ENCODE measurements around the gene INPP5D. TPM values are rescaled to one million over a fixed set of nuclear protein-coding genes. Genes with fewer than 3 reads are reported as not detected.

INPP5D gene
- total and polyA plus RNA-seq, 12 donors = 3.4 to 29.4 (median 14.3) TPM

DNA sequence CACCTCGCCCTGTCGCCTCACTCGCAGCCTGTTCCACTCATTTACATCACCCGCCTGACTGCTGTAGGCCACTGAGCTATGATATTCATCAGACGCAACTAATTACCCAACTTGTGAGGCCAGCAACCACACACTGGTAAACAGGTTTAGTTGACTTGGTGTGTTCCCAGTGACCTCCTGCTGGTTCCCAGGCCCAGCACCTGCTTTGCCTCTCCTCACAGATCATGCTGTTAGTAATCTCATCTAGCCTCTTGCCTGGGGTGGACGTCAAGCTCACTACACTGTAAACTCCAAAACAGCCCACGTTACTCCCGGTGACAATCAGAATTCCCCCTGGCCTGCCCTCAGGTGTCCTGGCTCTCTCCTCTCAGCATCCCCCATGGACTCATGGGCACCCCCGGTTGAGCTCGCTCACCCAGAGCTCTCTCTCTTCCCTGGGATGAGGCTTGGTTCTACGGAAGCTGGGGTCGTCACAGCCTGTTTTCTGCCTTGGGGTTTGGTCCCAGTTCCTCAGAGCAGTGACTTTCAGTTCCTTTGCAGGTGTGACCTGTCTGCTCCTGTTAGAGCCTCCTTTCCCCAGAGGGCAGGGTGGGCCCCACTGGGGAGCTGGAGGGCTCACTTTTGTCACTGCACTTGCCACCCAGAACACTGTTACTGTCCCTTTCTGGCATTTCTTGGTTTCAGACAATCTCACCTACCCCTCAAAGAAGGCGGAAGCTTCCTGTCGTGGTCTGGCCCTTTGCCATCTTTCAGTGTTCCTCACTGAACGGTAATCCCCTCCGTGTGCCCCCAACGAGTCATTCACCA lies 40.3 kb downstream of the INPP5D start:
- TF ChIP-seq POLR2A (IDR thresholded peaks at IDR 0.05) (no peak), CTCF (IDR thresholded peaks at IDR 0.05) (no peak)
- no peaks in the 10 kb centered on the region for H3K4me1 ChIP-seq (replicated peaks in 1 of 2)
- no peaks in the 10 kb centered on the region for H3K27me3 ChIP-seq
- H3K27ac ChIP-seq = no peak overlapping the region
- no peaks in the 10 kb centered on the region for H3K36me3 ChIP-seq (replicated peaks in 1 of 2)
- no peak overlapping the region for H3K4me3 ChIP-seq
- 74 to 84% (median 76%) methylated on average over 14 to 17 of the region's 17 CpGs for WGBS, 4 donors
- DNase-seq = no peak
- no peaks in the 10 kb centered on the region for H3K9me3 ChIP-seq (replicated peaks in 1 of 3)
- intact Hi-C loops (cut with DNase I) = no loop called here

DNA sequence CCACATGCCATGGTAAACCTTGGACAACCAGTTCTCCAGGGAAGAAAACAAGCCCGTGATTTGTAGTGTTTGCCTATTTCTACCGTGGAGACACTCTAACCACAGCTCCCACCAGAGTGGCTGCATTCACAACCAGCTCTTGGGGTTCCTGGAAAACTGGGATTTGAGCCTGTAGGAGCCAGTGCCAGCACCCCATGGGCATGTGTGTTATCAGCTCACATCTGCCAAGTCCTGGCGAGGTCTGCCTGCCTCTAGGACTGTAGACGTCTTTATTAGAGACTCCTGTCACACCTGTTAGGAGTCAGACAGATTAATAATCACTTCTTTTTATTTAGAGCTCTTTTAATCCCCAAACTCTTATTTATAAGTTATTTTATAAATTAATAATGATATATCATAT lies 41.0 kb downstream of the INPP5D start:
- intact Hi-C loops (cut with DNase I) = no loop called here
- H3K4me1 ChIP-seq (replicated peaks in 1 of 2) = no peaks in the 10 kb centered on the region
- TF ChIP-seq CTCF (IDR thresholded peaks at IDR 0.05) (no peak), POLR2A (IDR thresholded peaks at IDR 0.05) (no peak)
- H3K36me3 ChIP-seq (replicated peaks in 1 of 2) = no peaks in the 10 kb centered on the region
- WGBS, 4 donors = 64 to 81% (median 71%) methylated on average over 4 of the region's 4 CpGs
- H3K4me3 ChIP-seq = no peak overlapping the region
- no peaks in the 10 kb centered on the region for H3K9me3 ChIP-seq (replicated peaks in 1 of 3)
- H3K27me3 ChIP-seq = no peaks in the 10 kb centered on the region
- no peak overlapping the region for H3K27ac ChIP-seq
- no peak for DNase-seq

DNA sequence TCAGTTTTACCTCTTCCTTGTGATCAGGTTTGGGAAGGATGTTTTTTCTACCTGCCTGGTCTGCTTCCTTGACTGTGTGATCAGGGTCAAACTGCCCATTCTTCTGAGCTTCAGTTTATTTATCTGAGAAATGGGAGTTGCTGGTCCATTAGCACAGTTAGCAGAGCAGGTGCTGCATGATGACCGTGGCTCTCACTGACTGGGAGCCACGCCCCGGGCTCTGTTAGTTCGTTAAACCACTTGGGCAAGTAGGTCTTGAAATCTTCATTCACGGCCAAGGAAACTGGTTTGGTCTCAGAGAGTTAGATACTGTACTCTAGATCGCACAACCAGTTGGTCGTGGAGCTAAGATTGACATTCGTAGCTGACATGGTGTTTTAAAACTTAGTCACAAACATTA lies 41.7 kb downstream of the INPP5D start:
- TF ChIP-seq CTCF (IDR thresholded peaks at IDR 0.05) (no peak), POLR2A (IDR thresholded peaks at IDR 0.05) (no peak)
- no peak for DNase-seq
- Histone ChIP-seq H3K4me1 (replicated peaks in 1 of 2) (no peaks in the 10 kb centered on the region), H3K4me3 (no peak overlapping the region), H3K27me3 (no peaks in the 10 kb centered on the region), H3K27ac (no peak overlapping the region), H3K9me3 (replicated peaks in 1 of 3) (no peaks in the 10 kb centered on the region), H3K36me3 (replicated peaks in 1 of 2) (no peaks in the 10 kb centered on the region)
- 82 to 87% (median 82%) methylated on average over 8 of the region's 8 CpGs for WGBS, 4 donors
- intact Hi-C loops (cut with DNase I) = no loop called here

GRCh38 chr2:233105156-233105895 lies 45.2 kb downstream of the INPP5D start:
- no peaks in the 10 kb centered on the region for H3K9me3 ChIP-seq (replicated peaks in 1 of 3)
- no peaks in the 10 kb centered on the region for H3K4me1 ChIP-seq (replicated peaks in 1 of 2)
- no peak for DNase-seq
- H3K27me3 ChIP-seq = no peaks in the 10 kb centered on the region
- no peak overlapping the region for H3K27ac ChIP-seq
- H3K4me3 ChIP-seq = no peak overlapping the region
- TF ChIP-seq POLR2A (IDR thresholded peaks at IDR 0.05) = no peak
- no peak for TF ChIP-seq CTCF (IDR thresholded peaks at IDR 0.05)
- WGBS, 4 donors = 87 to 96% (median 89%) methylated on average over 16 to 17 of the region's 17 CpGs
- no peaks in the 10 kb centered on the region for H3K36me3 ChIP-seq (replicated peaks in 1 of 2)
- intact Hi-C loops (cut with DNase I) = no loop called here
